IPS-18a (cell line): ENCODE results near the gene ADRA2C.

Experiments
- H3K27ac ChIP-seq: one replicate; pipeline ENCODE4 v1.5.1; 2013; ENCODE audit warnings: low read length
- H3K27me3 ChIP-seq: one replicate; pipeline ENCODE4 v1.6.1; 2013; ENCODE audit warnings: mild to moderate bottlenecking, low read length; ENCODE audit not compliant: control insufficient read depth, insufficient read depth
- H3K36me3 ChIP-seq: one replicate; pipeline ENCODE4 v1.6.1; 2013; ENCODE audit warnings: low read depth, low read length; ENCODE audit not compliant: control insufficient read depth
- H3K4me1 ChIP-seq: one replicate; pipeline ENCODE4 v1.6.1; 2013; ENCODE audit warnings: low read depth, low read length; ENCODE audit not compliant: control insufficient read depth
- H3K4me3 ChIP-seq: one replicate; pipeline ENCODE4 v1.5.1; 2013; ENCODE audit warnings: low read length
- H3K9ac ChIP-seq: one replicate; pipeline ENCODE4 v1.6.1; 2013; ENCODE audit warnings: mild to moderate bottlenecking, low read length, moderate library complexity
- H3K9me3 ChIP-seq: one replicate; pipeline ENCODE4 v1.6.1; 2013; ENCODE audit warnings: low read depth, low read length; ENCODE audit not compliant: control insufficient read depth

ADRA2C gene

GRCh38 chr4:3724319-3725231 lies 41.6 kb upstream of the ADRA2C start:
- no peaks in the 10 kb centered on the region for H3K9me3 ChIP-seq
- no peak overlapping the region for H3K9ac ChIP-seq
- no peak overlapping the region for H3K27ac ChIP-seq
- H3K27me3 ChIP-seq = peaks cover 44% of the 10 kb centered on the region
- H3K4me3 ChIP-seq = peak overlapping the region; percentile 44
- no peaks in the 10 kb centered on the region for H3K36me3 ChIP-seq
- H3K4me1 ChIP-seq = peaks cover 17% of the 10 kb centered on the region

- peaks cover 44% of the 10 kb centered on the region for H3K27me3 ChIP-seq
- no peaks in the 10 kb centered on the region for H3K36me3 ChIP-seq
- H3K9ac ChIP-seq = no peak overlapping the region
- no peak overlapping the region for H3K27ac ChIP-seq
- no peak overlapping the region for H3K4me3 ChIP-seq
- H3K9me3 ChIP-seq = no peaks in the 10 kb centered on the region
- H3K4me1 ChIP-seq = peaks cover 21% of the 10 kb centered on the region
Measured at GRCh38 chr4:3725936-3726870, 40.0 kb upstream of the ADRA2C start.

GRCh38 chr4:3727847-3728469 lies 38.2 kb upstream of the ADRA2C start:
- Histone ChIP-seq H3K4me1 (peaks cover 30% of the 10 kb centered on the region), H3K27ac (no peak overlapping the region), H3K27me3 (peaks cover 39% of the 10 kb centered on the region), H3K4me3 (no peak overlapping the region), H3K36me3 (no peaks in the 10 kb centered on the region), H3K9ac (no peak overlapping the region), H3K9me3 (no peaks in the 10 kb centered on the region)

- no peaks in the 10 kb centered on the region for H3K9me3 ChIP-seq
- H3K36me3 ChIP-seq = no peaks in the 10 kb centered on the region
- H3K27me3 ChIP-seq = peaks cover 25% of the 10 kb centered on the region
- no peak overlapping the region for H3K4me3 ChIP-seq
- peaks cover 33% of the 10 kb centered on the region for H3K4me1 ChIP-seq
- no peak overlapping the region for H3K27ac ChIP-seq
- H3K9ac ChIP-seq = no peak overlapping the region
Measured at GRCh38 chr4:3729188-3729881, 36.9 kb upstream of the ADRA2C start.

- H3K36me3 ChIP-seq = no peaks in the 10 kb centered on the region
- H3K27ac ChIP-seq = no peak overlapping the region
- H3K4me3 ChIP-seq = no peak overlapping the region
- no peaks in the 10 kb centered on the region for H3K9me3 ChIP-seq
- peaks cover 20% of the 10 kb centered on the region for H3K27me3 ChIP-seq
- H3K9ac ChIP-seq = no peak overlapping the region
- peaks cover 28% of the 10 kb centered on the region for H3K4me1 ChIP-seq
Measured at GRCh38 chr4:3729882-3730226, 36.3 kb upstream of the ADRA2C start.

- Histone ChIP-seq H3K27ac (no peak overlapping the region), H3K27me3 (peaks cover 12% of the 10 kb centered on the region), H3K4me3 (no peak overlapping the region), H3K9me3 (no peaks in the 10 kb centered on the region), H3K36me3 (no peaks in the 10 kb centered on the region), H3K4me1 (peaks cover 21% of the 10 kb centered on the region), H3K9ac (no peak overlapping the region)
Measured at GRCh38 chr4:3730422-3731190, 35.6 kb upstream of the ADRA2C start.

- Histone ChIP-seq H3K36me3 (no peaks in the 10 kb centered on the region), H3K27ac (no peak overlapping the region), H3K4me1 (peaks cover 20% of the 10 kb centered on the region), H3K9ac (no peak overlapping the region), H3K9me3 (no peaks in the 10 kb centered on the region), H3K27me3 (no peaks in the 10 kb centered on the region), H3K4me3 (no peak overlapping the region)
Measured at GRCh38 chr4:3732076-3733028, 33.8 kb upstream of the ADRA2C start.

- Histone ChIP-seq H3K36me3 (no peaks in the 10 kb centered on the region), H3K4me3 (no peak overlapping the region), H3K9ac (no peak overlapping the region), H3K9me3 (no peaks in the 10 kb centered on the region), H3K4me1 (peaks cover 19% of the 10 kb centered on the region), H3K27ac (no peak overlapping the region), H3K27me3 (no peaks in the 10 kb centered on the region)
Measured at GRCh38 chr4:3733195-3733594, 33.0 kb upstream of the ADRA2C start.

- no peaks in the 10 kb centered on the region for H3K9me3 ChIP-seq
- no peaks in the 10 kb centered on the region for H3K27me3 ChIP-seq
- H3K4me1 ChIP-seq = peaks cover 11% of the 10 kb centered on the region
- H3K4me3 ChIP-seq = no peak overlapping the region
- no peak overlapping the region for H3K27ac ChIP-seq
- no peak overlapping the region for H3K9ac ChIP-seq
- no peaks in the 10 kb centered on the region for H3K36me3 ChIP-seq
Measured at GRCh38 chr4:3735196-3735595, 31.0 kb upstream of the ADRA2C start.

GRCh38 chr4:3736290-3736689 lies 29.9 kb upstream of the ADRA2C start:
- no peaks in the 10 kb centered on the region for H3K9me3 ChIP-seq
- no peak overlapping the region for H3K9ac ChIP-seq
- no peaks in the 10 kb centered on the region for H3K27me3 ChIP-seq
- H3K27ac ChIP-seq = no peak overlapping the region
- H3K4me3 ChIP-seq = no peak overlapping the region
- H3K4me1 ChIP-seq = peaks cover 11% of the 10 kb centered on the region
- H3K36me3 ChIP-seq = no peaks in the 10 kb centered on the region
